Osteoblast (primary cell): ENCODE measurements around the gene YBX2. TPM values are rescaled to one million over a fixed set of nuclear protein-coding genes. Genes with fewer than 3 reads are reported as not detected.

ENCODE experiments used
- DNase-seq: peaks from one replicate; pipeline ENCODE4 v3.0.0; 2011; ENCODE audit warnings: low spot score, mixed read lengths; ENCODE audit not compliant: insufficient read length; ENCODE audit errors: missing footprints
- H2AFZ ChIP-seq: 2 replicates; pipeline ENCODE4 v1.6.0; 2011; ENCODE audit warnings: mild to moderate bottlenecking, low read length
- H3K27ac ChIP-seq: 2 replicates; pipeline ENCODE4 v1.5.1; 2011; ENCODE audit warnings: mild to moderate bottlenecking, low read depth, low read length, moderate library complexity
- H3K27me3 ChIP-seq: 2 replicates; pipeline ENCODE4 v1.6.0; 2012; ENCODE audit warnings: mild to moderate bottlenecking, control low read depth, inconsistent platforms, low read length, moderate library complexity; ENCODE audit not compliant: insufficient read depth
- H3K36me3 ChIP-seq: 2 replicates; pipeline ENCODE4 v1.5.1; 2011; ENCODE audit warnings: mild to moderate bottlenecking, low read length, control low read depth, moderate library complexity; ENCODE audit not compliant: insufficient read depth
- H3K4me1 ChIP-seq: 2 replicates; pipeline ENCODE4 v1.5.1; 2011; ENCODE audit warnings: mild to moderate bottlenecking, low read length, control low read depth, moderate library complexity; ENCODE audit not compliant: insufficient read depth
- H3K4me2 ChIP-seq: 2 replicates; pipeline ENCODE4 v1.6.0; 2011; ENCODE audit warnings: mild to moderate bottlenecking, low read length; ENCODE audit not compliant: insufficient read depth
- H3K4me3 ChIP-seq: fragments of 200-600 bp; sonication (generic); 3 replicates; pipeline ENCODE4 v1.5.1; 2012; ENCODE audit warnings: mild to moderate bottlenecking, low read length, inconsistent platforms; ENCODE audit not compliant: insufficient read depth
- H3K79me2 ChIP-seq: 2 replicates; pipeline ENCODE4 v1.6.0; 2012; ENCODE audit warnings: mild to moderate bottlenecking, low read length, control low read depth, inconsistent platforms; ENCODE audit not compliant: insufficient read depth
- H3K9me3 ChIP-seq: 2 replicates; pipeline ENCODE4 v1.5.1; 2011; ENCODE audit warnings: low read depth, low read length, control low read depth
- H4K20me1 ChIP-seq: 2 replicates; pipeline ENCODE4 v1.6.0; 2012; ENCODE audit warnings: mild to moderate bottlenecking, low read length, control low read depth; ENCODE audit not compliant: insufficient read depth
- total RNA-seq: library from RNA; depleted of rRNA; stranded (reverse); fragments of >200 nt; gene quantifications from 2 replicates; pipeline ENCODE4 v1.2.3, GENCODE V29; 2012
- TF ChIP-seq, protein P1 (sequence below): IDR thresholded peaks from 2 replicates; pipeline ENCODE4 v1.5.1; 2011; ENCODE audit warnings: mild to moderate bottlenecking, low read depth, low read length, moderate library complexity; ENCODE audit errors: extremely low read depth

YBX2 gene
- total RNA-seq, 1 donor, result not detected

DNA sequence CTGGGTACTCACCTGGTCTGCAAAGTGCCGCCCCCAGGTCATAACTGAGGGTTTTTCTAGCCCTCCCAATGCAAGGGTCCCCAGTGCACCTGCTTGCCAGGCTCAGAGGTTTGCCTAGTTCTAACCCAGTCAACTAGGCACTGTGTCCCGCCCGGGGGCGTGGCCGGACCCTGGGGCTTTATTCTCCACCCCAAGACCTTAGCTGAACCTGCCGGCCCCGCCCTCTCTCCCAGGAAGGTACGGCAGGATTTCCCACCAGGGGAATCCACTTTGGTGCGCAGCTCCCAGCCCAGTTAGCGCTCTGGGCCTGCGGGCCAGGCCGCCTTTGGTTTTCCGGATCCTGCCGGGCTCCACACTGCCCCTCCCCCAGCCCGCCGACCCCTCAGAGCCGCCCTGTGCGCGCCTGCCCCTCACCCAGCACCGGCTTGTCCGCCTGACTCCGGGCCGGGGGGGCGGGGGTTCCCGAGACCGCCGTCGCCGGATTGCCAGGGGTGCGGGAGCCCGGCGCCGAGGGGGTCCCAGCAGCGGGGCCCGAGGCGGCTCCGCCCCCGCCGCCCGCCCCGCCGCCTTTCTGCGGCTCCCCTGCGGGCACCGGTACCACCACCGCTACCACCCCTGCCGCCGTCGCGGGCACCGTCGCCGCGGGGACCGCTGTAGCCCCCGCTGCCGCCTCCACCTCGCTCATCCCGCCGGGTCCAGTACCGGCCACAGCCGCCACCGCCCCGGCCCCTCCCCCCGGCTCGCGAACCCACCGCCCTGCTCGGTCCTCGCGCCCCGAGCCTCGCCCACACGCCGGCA lies 424 bp downstream of the YBX2 start:
- Histone ChIP-seq H3K27ac (no peak overlapping the region), H4K20me1 (peaks cover 3% of the 10 kb centered on the region), H2AFZ (no peak overlapping the region), H3K79me2 (no peaks in the 10 kb centered on the region), H3K4me3 (no peak overlapping the region), H3K36me3 (no peaks in the 10 kb centered on the region), H3K4me2 (no peak overlapping the region), H3K9me3 (no peaks in the 10 kb centered on the region), H3K27me3 (peaks cover 46% of the 10 kb centered on the region), H3K4me1 (peaks cover 3% of the 10 kb centered on the region)
- TF ChIP-seq, protein P1, sequence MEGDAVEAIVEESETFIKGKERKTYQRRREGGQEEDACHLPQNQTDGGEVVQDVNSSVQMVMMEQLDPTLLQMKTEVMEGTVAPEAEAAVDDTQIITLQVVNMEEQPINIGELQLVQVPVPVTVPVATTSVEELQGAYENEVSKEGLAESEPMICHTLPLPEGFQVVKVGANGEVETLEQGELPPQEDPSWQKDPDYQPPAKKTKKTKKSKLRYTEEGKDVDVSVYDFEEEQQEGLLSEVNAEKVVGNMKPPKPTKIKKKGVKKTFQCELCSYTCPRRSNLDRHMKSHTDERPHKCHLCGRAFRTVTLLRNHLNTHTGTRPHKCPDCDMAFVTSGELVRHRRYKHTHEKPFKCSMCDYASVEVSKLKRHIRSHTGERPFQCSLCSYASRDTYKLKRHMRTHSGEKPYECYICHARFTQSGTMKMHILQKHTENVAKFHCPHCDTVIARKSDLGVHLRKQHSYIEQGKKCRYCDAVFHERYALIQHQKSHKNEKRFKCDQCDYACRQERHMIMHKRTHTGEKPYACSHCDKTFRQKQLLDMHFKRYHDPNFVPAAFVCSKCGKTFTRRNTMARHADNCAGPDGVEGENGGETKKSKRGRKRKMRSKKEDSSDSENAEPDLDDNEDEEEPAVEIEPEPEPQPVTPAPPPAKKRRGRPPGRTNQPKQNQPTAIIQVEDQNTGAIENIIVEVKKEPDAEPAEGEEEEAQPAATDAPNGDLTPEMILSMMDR, result no peak
- peak; percentile 86 for DNase-seq

DNA sequence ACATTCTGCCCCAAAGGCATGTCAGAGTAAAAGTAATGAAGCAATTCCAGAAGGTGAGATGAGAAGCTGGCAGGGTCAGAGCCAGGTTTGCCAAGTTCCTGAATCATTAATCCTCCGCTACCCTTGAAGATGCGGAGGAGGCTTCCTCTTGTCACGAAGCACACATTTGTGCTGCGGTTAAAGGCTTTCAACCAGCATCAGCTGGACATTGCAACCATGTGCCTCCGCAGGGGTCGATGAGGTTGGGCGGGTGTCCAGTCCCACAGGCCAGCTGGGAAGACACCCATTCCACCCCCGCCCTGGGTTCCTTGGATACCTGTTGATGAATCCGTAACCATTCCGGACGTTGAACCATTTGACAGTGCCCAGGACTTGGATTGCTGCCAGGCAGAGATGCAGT lies 1.3 kb downstream of the YBX2 start:
- peak; percentile 91 for DNase-seq
- Histone ChIP-seq H2AFZ (no peak overlapping the region), H3K27me3 (peaks cover 48% of the 10 kb centered on the region), H3K4me1 (peaks cover 3% of the 10 kb centered on the region), H3K36me3 (no peaks in the 10 kb centered on the region), H4K20me1 (peaks cover 3% of the 10 kb centered on the region), H3K4me2 (no peak overlapping the region), H3K9me3 (no peaks in the 10 kb centered on the region), H3K79me2 (no peaks in the 10 kb centered on the region), H3K27ac (no peak overlapping the region), H3K4me3 (no peak overlapping the region)
- TF ChIP-seq, protein P1, result no peak

GRCh38 chr17:7292729-7293128 lies 1.7 kb downstream of the YBX2 start:
- peak; percentile 80 for DNase-seq
- Histone ChIP-seq H3K27me3 (peaks cover 51% of the 10 kb centered on the region), H4K20me1 (peaks cover 3% of the 10 kb centered on the region), H3K79me2 (no peaks in the 10 kb centered on the region), H3K27ac (no peak overlapping the region), H3K36me3 (no peaks in the 10 kb centered on the region), H3K4me2 (no peak overlapping the region), H3K4me1 (peaks cover 3% of the 10 kb centered on the region), H3K9me3 (no peaks in the 10 kb centered on the region), H2AFZ (no peak overlapping the region), H3K4me3 (no peak overlapping the region)
- TF ChIP-seq, protein P1, result no peak

- DNase-seq, result peak; percentile 82
- TF ChIP-seq, protein P1, result no peak
Measured at GRCh38 chr17:7292194-7292593, 2.2 kb downstream of the YBX2 start.

More at GRCh38 chr17:7292194-7292593, 2.2 kb downstream of the YBX2 start:
- no peaks in the 10 kb centered on the region for H3K9me3 ChIP-seq
- H3K36me3 ChIP-seq, result no peaks in the 10 kb centered on the region
- H3K27ac ChIP-seq, result no peak overlapping the region
- peaks cover 57% of the 10 kb centered on the region for H3K27me3 ChIP-seq
- H2AFZ ChIP-seq, result no peak overlapping the region
- H3K4me3 ChIP-seq, result no peak overlapping the region
- peaks cover 3% of the 10 kb centered on the region for H4K20me1 ChIP-seq
- no peaks in the 10 kb centered on the region for H3K79me2 ChIP-seq
- H3K4me1 ChIP-seq, result peaks cover 3% of the 10 kb centered on the region
- no peak overlapping the region for H3K4me2 ChIP-seq
